Right cardiac atrium (tissue), 5 donors: Measurements from ENCODE around the gene METRN. TPM values are rescaled to one million over a fixed set of nuclear protein-coding genes. Genes with fewer than 3 reads are reported as not detected.

Source experiments
- ATAC-seq, 2 donors: fragments of 200-7000 bp; cut with Tn5 transposase; one replicate each; pipeline versions ENCODE4 v1.8.0 to v1.9.1; 2020; ENCODE audit warnings: moderate library complexity in 2 of 2, mild to moderate bottlenecking in 1 of 2
- DNase-seq, 3 donors: peaks; one replicate each; pipeline ENCODE4 v3.0.0-alpha.2; 2020
- H3K27ac ChIP-seq: one replicate; pipeline ENCODE4 v1.5.1; 2013; ENCODE audit warnings: mild to moderate bottlenecking, low read length, control low read depth, moderate library complexity
- H3K27me3 ChIP-seq: one replicate; pipeline ENCODE4 v1.6.1; 2013; ENCODE audit not compliant: control insufficient read depth, insufficient read depth
- H3K4me1 ChIP-seq: one replicate; pipeline ENCODE4 v1.6.1; 2013; ENCODE audit warnings: low read length; ENCODE audit not compliant: control insufficient read depth, insufficient read depth
- H3K4me3 ChIP-seq: one replicate; pipeline ENCODE4 v1.5.1; 2013; ENCODE audit warnings: low read length, control low read depth
- H3K9me3 ChIP-seq: one replicate; pipeline ENCODE4 v1.6.1; 2013; ENCODE audit warnings: low read length; ENCODE audit not compliant: control insufficient read depth
- WGBS: extraction: QIAGEN DNeasy Blood & Tissue Kit; methylation state at CpG from one replicate; pipeline ENCODE4 v1.1.7; 2013; 5-methylcytosine and 5-hydroxymethylcytosine counted together
- intact Hi-C, 4 donors: fragments of 100-400 bp; cut with DNase I; formaldehyde crosslinking; loops; one replicate each; pipeline versions ENCODE4 v1.11.0 to v1.14.0; 2022 to 2023
- polyA plus RNA-seq: library from polyadenylated mRNA; stranded (reverse); fragments of 200-250 nt; gene quantifications from one replicate; pipeline ENCODE4 v1.2.3, GENCODE V29; 2013
- total RNA-seq, 4 donors: library from RNA; stranded (reverse); fragmentation: NEBNext Ultra II Directional; extraction: Animal tissue kit (Norgen Biotek cat#: 25700); gene quantifications; one replicate each; pipeline ENCODE4 v1.2.1, GENCODE V29; 2021
- donor health status: healthy with polysubstance abuse.
- donor health status: DM: no; HTN: yes; CAD: no.
- donor health status: DM: no; HTN: no; CAD: no.
- donor health status: DM: no; HTN: yes; CAD: no; lungs with severe emphysema.
- donor health status: DM: yes; HTN: yes; CAD: no.

METRN gene
- total and polyA plus RNA-seq, 5 donors, result 65.2 to 75.0 (median 68.2) TPM

GRCh38 chr16:678858-679813, 35.8 kb upstream of the METRN start:
- Histone ChIP-seq H3K27me3 (no peaks in the 10 kb centered on the region), H3K4me1 (peaks cover 7% of the 10 kb centered on the region), H3K9me3 (no peaks in the 10 kb centered on the region), H3K27ac (peak overlapping the region; percentile 76), H3K4me3 (peak overlapping the region; percentile 49)
- intact Hi-C loops, result no loop called here
- DNase-seq (peak; percentile 82 to 94 (median 90)), ATAC-seq (peak; percentile 31 to 45)
- WGBS, result 23% methylated on average over 52 of the region's 52 CpGs

GRCh38 chr16:679814-680624, 34.9 kb upstream of the METRN start, which contains the start of gene STUB1:
Gene STUB1, plus strand, starts transcription at chr16:680410. Its CDS starts 116 bp downstream, at chr16:680526.
- ATAC-seq (peak; percentile 69 to 71), DNase-seq (peak; percentile 89 to 96 (median 95))
- H3K27me3 ChIP-seq, result no peaks in the 10 kb centered on the region
- no peaks in the 10 kb centered on the region for H3K9me3 ChIP-seq
- H3K27ac ChIP-seq, result peak within 1 kb of the TSS; percentile 96
- under 1% methylated on average over 91 of the region's 91 CpGs for WGBS
- intact Hi-C loops, result no loop called here
- H3K4me3 ChIP-seq, result peak within 1 kb of the TSS; percentile 77
- H3K4me1 ChIP-seq, result peaks cover 7% of the 10 kb centered on the region

DNA sequence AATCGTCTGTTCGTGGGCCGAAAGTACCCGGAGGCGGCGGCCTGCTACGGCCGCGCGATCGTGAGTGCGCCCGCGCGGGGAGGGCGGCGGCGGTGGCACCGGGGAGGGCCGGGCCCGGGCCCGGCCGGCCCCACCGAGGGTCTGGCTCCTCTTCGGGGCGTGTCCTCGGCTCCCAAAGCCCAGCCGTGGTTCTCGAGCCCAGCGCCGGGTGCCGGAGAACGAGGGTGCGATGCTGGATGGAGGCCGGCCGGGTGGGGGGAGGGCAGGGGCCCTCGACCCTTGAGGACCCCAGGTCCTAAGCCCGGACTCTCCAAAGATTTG, 34.3 kb upstream of the METRN start:
- intact Hi-C loops, result no loop called here
- Histone ChIP-seq H3K9me3 (no peaks in the 10 kb centered on the region), H3K27me3 (no peaks in the 10 kb centered on the region), H3K4me3 (peak overlapping the region; percentile 77), H3K27ac (peak overlapping the region; percentile 96), H3K4me1 (peaks cover 7% of the 10 kb centered on the region)
- under 1% methylated on average over 38 of the region's 38 CpGs for WGBS
- DNase-seq, result no peak
- no peak for ATAC-seq

DNA sequence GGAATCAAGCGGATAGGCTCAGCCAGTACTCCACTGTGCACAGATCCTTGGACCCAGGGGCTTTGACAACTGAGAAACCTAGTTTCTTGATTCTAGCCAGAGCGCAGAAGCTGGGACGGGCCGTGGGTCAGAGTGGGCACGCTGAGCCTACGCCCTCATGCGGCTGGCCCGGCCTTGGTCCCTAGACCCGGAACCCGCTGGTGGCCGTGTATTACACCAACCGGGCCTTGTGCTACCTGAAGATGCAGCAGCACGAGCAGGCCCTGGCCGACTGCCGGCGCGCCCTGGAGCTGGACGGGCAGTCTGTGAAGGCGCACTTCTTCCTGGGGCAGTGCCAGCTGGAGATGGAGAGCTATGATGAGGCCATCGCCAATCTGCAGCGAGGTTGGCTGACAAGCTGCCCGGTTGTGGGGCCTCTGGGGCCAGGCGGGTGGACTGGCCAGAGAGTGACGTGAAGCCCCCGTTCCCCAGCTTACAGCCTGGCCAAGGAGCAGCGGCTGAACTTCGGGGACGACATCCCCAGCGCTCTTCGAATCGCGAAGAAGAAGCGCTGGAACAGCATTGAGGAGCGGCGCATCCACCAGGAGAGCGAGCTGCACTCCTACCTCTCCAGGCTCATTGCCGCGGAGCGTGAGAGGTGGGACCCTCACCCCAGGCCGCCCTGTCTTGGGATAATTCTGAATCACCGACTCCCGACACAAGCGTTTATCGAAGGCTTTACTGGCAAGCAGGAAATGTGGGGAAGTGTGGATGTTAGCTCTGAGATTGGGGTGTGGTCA, 33.8 kb upstream of the METRN start:
- intact Hi-C loops, result no loop called here
- Histone ChIP-seq H3K9me3 (no peaks in the 10 kb centered on the region), H3K27ac (no peak overlapping the region), H3K4me3 (peak overlapping the region; percentile 77), H3K4me1 (peaks cover 7% of the 10 kb centered on the region), H3K27me3 (no peaks in the 10 kb centered on the region)
- DNase-seq, result peak; percentile 67 to 84 (median 83)
- 45% methylated on average over 44 of the region's 44 CpGs for WGBS
- ATAC-seq, result no peak

- 73% methylated on average over 28 of the region's 28 CpGs for WGBS
- Histone ChIP-seq H3K27me3 (no peaks in the 10 kb centered on the region), H3K27ac (no peak overlapping the region), H3K9me3 (no peaks in the 10 kb centered on the region), H3K4me3 (no peak overlapping the region), H3K4me1 (peaks cover 7% of the 10 kb centered on the region)
- peak in 2 of 3 donors; percentile 78 to 80 for DNase-seq
- intact Hi-C loops, result no loop called here
- no peak for ATAC-seq
Measured at GRCh38 chr16:681746-682427, 33.0 kb upstream of the METRN start.

DNA sequence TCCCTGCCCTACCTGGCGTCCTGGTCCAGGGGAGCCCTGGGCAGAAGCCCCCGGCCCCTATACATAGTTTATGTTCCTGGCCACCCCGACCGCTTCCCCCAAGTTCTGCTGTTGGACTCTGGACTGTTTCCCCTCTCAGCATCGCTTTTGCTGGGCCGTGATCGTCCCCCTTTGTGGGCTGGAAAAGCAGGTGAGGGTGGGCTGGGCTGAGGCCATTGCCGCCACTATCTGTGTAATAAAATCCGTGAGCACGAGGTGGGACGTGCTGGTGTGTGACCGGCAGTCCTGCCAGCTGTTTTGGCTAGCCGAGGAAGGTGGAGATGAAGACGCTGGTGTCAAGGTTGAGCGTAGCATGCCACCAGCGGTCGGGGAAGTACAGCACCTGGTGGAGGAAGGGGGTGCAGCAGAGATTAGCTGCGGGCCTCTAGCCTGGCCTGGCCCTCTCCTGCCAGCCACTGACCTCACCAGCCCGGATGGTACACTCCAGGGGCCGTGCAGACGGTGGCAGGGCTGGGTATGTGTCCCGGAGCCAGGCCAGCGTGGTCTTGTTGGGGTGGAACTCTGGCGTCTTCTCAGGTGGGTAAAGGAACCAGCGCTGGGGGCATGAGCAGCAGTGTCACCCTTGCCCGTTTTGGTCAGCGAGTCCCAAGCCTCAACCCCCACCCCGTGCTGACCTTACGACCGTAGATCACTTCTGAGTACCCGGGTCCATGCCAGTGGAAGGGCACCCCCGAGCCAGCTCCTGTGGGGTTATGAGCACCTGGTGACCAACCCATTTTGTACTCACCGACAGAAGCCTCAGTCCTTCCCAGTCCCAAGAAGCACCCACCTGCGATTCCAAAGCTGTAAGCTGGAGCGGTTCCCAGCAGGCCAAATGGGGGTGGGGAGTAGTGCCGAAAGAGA, 32.2 kb upstream of the METRN start:
- Histone ChIP-seq H3K9me3 (no peaks in the 10 kb centered on the region), H3K4me3 (no peak overlapping the region), H3K27me3 (no peaks in the 10 kb centered on the region), H3K4me1 (peaks cover 7% of the 10 kb centered on the region), H3K27ac (no peak overlapping the region)
- no peak for ATAC-seq
- DNase-seq, result peak in 1 of 3 donors; percentile 61
- intact Hi-C loops, result no loop called here
- 84% methylated on average over 36 of the region's 36 CpGs for WGBS

DNA sequence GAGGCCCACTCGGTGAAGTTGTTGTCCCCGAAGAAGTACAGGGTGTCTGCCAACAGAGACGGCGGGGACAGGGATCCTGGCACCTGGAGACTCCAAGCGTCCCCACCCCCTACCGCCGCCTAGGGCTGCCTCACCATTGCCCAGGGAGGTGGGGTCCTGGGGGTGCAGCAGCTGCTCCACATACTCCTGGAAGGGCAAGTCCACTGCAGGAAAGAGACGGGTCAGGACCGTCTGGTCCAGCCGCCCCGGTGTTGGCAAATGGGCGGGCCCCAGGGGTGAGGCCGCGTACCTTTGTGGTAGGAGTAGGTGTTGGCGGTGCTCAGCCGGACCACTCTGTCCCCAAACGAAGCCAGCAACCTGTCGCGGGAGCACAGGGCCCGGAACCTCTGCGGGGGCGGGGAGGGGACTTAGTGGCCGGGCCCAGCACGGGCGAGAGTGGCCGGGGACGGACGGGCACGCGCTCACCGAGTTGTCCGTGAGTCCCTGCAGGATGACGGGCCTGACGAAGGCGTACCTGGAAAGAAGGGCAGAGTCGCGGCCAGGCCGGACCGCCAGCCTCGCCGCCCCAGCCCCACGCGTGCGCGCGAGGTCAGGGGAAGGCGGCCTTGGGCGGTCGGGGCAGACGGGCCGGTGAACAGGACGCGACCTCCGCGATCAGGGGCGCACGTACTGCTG, 31.4 kb upstream of the METRN start:
- peak overlapping the region; percentile 52 for H3K4me3 ChIP-seq
- H3K27me3 ChIP-seq, result no peaks in the 10 kb centered on the region
- 15% methylated on average over 57 of the region's 57 CpGs for WGBS
- H3K9me3 ChIP-seq, result no peaks in the 10 kb centered on the region
- ATAC-seq, result no peak
- intact Hi-C loops, result no loop called here
- peak in 1 of 3 donors; percentile 73 for DNase-seq
- peaks cover 7% of the 10 kb centered on the region for H3K4me1 ChIP-seq
- H3K27ac ChIP-seq, result no peak overlapping the region

- ATAC-seq, result peak; percentile 75 to 76
- 4% methylated on average over 91 of the region's 91 CpGs for WGBS
- no peaks in the 10 kb centered on the region for H3K27me3 ChIP-seq
- H3K27ac ChIP-seq, result peak within 1 kb of the TSS; percentile 14
- intact Hi-C loops, result no loop called here
- no peaks in the 10 kb centered on the region for H3K9me3 ChIP-seq
- H3K4me3 ChIP-seq, result peak within 1 kb of the TSS; percentile 52
- H3K4me1 ChIP-seq, result peaks cover 8% of the 10 kb centered on the region
- peak; percentile 99 to 100 (median 99) for DNase-seq
Measured at GRCh38 chr16:684071-684794, 30.7 kb upstream of the METRN start, which contains the start of gene JMJD8. Gene JMJD8, minus strand, starts transcription at chr16:684334. Its CDS starts 15 bp downstream, at chr16:684319.
